ENCODE data around the gene TRAK1.

Gene TRAK1

GRCh38 chr3:42127226-42127625 is 36.1 kb downstream of the TRAK1 start:
- DNase-seq = no peak

- no peak for DNase-seq
Observed at GRCh38 chr3:42128526-42128925, 37.4 kb downstream of the TRAK1 start.

GRCh38 chr3:42129014-42129953 is 38.1 kb downstream of the TRAK1 start:
- DNase-seq = no peak

GRCh38 chr3:42130007-42130328 is 38.8 kb downstream of the TRAK1 start:
- DNase-seq = no peak

- DNase-seq = no peak
Observed at GRCh38 chr3:42130329-42131070, 39.3 kb downstream of the TRAK1 start.

- no peak for DNase-seq
Observed at GRCh38 chr3:42133500-42134298, 42.5 kb downstream of the TRAK1 start.

- no peak for DNase-seq
Observed at GRCh38 chr3:42134867-42135464, 43.8 kb downstream of the TRAK1 start.

GRCh38 chr3:42139621-42140453 is 48.7 kb downstream of the TRAK1 start:
- DNase-seq = no peak

GRCh38 chr3:42140665-42141203 is 49.6 kb downstream of the TRAK1 start:
- DNase-seq = no peak

- DNase-seq = no peak
Observed at GRCh38 chr3:42143440-42143839, 52.3 kb downstream of the TRAK1 start.

- DNase-seq = no peak
Observed at GRCh38 chr3:42144209-42144608, 53.1 kb downstream of the TRAK1 start.

GRCh38 chr3:42148086-42148848 is 57.1 kb downstream of the TRAK1 start:
- DNase-seq = no peak

GRCh38 chr3:42148982-42149432 is 57.9 kb downstream of the TRAK1 start:
- DNase-seq = no peak

GRCh38 chr3:42149532-42149931 is 58.4 kb downstream of the TRAK1 start:
- no peak for DNase-seq

- no peak for DNase-seq
Observed at GRCh38 chr3:42149975-42150374, 58.8 kb downstream of the TRAK1 start.

GRCh38 chr3:42151596-42152168 is 60.5 kb downstream of the TRAK1 start:
- no peak for DNase-seq

GRCh38 chr3:42152193-42152592 is 61.0 kb downstream of the TRAK1 start:
- DNase-seq = no peak

- no peak for DNase-seq
Observed at GRCh38 chr3:42153039-42153438, 61.9 kb downstream of the TRAK1 start.

- DNase-seq = no peak
Observed at GRCh38 chr3:42157540-42158538, 66.7 kb downstream of the TRAK1 start.

Data from activated CD8-positive, alpha-beta memory T cell treated with anti-CD3 and anti-CD28 coated beads, Interleukin-2, amount 50 U/mL, for 48 hours (primary cell).